Body of pancreas (tissue), 4 donors: ENCODE results near the gene PRSS48.

Experiments
- POLR2A ChIP-seq, 3 donors: fragments of 450-650 bp; IDR thresholded peaks; one replicate each; pipeline ENCODE4 v1.6.1; 2016; ENCODE audit warnings: antibody characterized with exemption in 3 of 3, mild to moderate bottlenecking in 2 of 3
- TF ChIP-seq, protein P1 (sequence below), 7 experiments: fragments of 450-650 bp in 4 of 7; fragments of 200-600 bp in 3 of 7; sonication (generic) in 3 of 7; IDR thresholded peaks; one replicate each; pipeline ENCODE4 v1.5.1; 2016 to 2019; ENCODE audit warnings: antibody characterized with exemption in 7 of 7

GRCh38 chr4:151238477-151238876, 38.5 kb upstream of the PRSS48 start:
- TF ChIP-seq, protein P1, sequence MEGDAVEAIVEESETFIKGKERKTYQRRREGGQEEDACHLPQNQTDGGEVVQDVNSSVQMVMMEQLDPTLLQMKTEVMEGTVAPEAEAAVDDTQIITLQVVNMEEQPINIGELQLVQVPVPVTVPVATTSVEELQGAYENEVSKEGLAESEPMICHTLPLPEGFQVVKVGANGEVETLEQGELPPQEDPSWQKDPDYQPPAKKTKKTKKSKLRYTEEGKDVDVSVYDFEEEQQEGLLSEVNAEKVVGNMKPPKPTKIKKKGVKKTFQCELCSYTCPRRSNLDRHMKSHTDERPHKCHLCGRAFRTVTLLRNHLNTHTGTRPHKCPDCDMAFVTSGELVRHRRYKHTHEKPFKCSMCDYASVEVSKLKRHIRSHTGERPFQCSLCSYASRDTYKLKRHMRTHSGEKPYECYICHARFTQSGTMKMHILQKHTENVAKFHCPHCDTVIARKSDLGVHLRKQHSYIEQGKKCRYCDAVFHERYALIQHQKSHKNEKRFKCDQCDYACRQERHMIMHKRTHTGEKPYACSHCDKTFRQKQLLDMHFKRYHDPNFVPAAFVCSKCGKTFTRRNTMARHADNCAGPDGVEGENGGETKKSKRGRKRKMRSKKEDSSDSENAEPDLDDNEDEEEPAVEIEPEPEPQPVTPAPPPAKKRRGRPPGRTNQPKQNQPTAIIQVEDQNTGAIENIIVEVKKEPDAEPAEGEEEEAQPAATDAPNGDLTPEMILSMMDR (IDR thresholded peaks at IDR 0.05), result no peak
- TF ChIP-seq POLR2A (IDR thresholded peaks at IDR 0.05), result no peak
